ENCODE results near the gene FHIT.

Gene FHIT

DNA sequence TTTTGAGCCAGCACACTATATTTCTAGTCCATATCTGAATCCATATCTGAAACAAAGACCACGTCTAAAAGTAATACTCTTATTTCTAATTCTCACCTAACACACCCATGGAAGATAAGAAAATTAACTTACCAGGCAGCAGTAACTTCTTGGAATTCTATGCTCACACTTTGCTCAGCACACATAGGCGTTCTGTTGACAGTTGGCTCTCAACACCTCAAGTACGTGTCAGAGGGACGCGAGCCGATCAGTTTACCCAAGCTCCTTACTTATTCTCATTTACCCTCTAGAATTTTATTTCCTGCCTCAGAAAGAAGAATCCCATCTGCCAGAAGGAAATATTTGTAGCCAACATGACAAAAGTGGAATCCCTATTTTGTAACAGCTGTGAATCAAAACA, 911.9 kb downstream of the FHIT start:
- no peak for DNase-seq (ENCODE audit: low read depth in 2 of 2)

GRCh38 chr3:60337421-60337820, 913.8 kb downstream of the FHIT start:
- DNase-seq (ENCODE audit: low read depth in 2 of 2), result no peak

- DNase-seq (ENCODE audit: low read depth in 2 of 2), result no peak
Measured at GRCh38 chr3:60336061-60336460, 915.2 kb downstream of the FHIT start.

DNA sequence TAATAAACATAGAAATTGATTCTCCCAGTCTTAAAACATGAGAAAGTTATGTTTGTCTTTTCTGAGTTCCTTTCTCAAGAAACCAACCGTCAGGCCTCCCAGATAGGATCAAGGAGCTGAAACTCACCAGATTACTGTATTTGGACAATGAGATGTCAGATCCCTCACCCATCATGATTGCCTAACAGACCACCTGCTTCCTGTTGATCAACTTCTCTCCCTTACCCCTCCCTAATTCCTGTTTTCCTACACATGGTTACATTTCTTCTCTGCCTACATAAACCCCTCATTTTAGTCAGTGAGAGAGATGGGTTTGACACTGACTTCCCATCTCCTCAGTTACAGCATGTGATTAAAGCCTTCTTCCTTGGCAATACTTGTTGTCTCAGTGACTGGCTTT, 917.5 kb downstream of the FHIT start:
- DNase-seq (ENCODE audit: low read depth in 2 of 2), result no peak

GRCh38 chr3:60330107-60330506, 921.1 kb downstream of the FHIT start:
- no peak for DNase-seq (ENCODE audit: low read depth in 2 of 2)

- no peak for DNase-seq (ENCODE audit: low read depth in 2 of 2)
Measured at GRCh38 chr3:60325610-60326170, 925.6 kb downstream of the FHIT start.

- DNase-seq (ENCODE audit: low read depth in 2 of 2), result no peak
Measured at GRCh38 chr3:60323651-60324050, 927.6 kb downstream of the FHIT start.

DNA sequence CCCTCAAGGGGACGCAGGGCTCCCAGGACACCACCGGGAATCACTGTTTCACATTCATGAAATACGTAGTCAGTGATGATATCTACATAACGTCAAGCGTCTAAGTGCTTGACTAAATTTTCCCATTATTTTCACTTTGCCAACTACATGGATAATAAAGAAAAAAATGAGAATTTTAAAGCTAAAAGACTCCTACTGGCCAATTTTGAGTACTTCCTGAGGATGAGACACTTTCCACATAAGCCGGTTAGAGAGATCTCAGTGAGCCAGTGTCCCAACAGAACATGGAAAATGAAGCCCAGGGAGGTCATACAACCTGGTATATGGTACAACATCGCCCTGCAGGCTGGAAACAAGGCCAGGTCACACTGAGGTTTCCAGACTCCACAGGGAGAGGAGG, 928.1 kb downstream of the FHIT start:
- DNase-seq (ENCODE audit: low read depth in 2 of 2), result no peak

- DNase-seq (ENCODE audit: low read depth in 2 of 2), result no peak
Measured at GRCh38 chr3:60322298-60322856, 928.9 kb downstream of the FHIT start.

DNA sequence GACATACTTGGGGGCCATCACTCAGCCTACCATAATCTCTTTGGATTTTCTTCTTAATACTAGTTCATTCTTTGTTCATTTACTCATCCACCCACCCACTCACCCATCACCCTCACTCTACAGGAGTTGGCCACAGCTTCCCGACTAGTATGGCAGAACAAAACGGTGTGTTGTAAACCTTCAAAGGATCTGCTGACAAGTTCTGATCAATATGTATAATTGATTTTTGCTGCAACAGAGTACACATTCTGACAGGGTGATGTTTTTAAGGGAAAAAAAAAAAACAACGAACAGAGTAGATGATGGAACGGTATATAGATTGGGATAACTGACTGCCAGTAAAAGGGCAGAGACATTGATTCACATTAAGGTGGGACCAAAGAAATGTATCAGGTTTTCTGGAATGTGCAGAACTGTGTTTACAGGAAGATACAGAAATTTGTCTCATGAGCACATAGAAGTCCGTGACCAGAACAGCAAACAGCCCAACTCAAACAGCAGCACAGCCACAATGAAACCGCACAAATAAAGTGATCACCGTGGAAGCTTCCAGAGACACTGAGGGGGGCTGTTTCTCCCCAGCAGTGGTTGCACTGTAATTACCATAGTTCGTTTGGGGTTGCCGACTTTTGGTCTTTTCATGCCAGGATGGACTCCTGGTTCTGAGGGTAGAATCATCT, 931.9 kb downstream of the FHIT start:
- DNase-seq (ENCODE audit: low read depth in 2 of 2), result no peak

DNA sequence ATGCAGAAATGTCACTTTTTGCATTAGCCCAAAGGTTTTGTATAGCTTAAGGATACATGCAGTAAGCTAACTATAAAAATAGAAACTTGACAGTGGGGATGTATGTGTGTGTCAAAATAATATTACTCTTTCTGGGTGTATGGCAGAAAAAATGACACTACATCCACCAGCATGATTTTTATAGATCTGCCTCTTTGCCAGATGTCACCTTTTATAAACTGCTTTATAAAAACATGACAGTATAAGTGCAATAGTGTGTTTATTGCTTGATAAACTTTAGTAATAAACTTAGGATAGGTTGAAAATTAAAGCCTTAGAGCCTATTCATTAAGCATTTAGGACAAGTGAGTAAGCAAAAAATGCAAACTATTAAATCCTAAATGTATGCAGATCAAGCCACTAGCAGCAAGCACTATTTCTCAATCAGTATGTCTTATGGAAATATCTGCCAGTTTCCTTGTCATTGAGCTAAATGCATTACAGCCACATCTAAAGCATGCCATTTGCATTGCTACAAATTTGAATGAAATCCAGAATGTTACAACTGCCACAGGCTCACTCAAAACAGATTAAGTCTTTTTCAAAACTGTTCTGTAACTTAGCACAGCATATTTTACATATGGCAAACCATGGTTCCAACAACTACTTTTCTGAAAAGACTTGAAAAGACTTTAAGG, 935.0 kb downstream of the FHIT start:
- no peak for DNase-seq (ENCODE audit: low read depth in 2 of 2)

DNA sequence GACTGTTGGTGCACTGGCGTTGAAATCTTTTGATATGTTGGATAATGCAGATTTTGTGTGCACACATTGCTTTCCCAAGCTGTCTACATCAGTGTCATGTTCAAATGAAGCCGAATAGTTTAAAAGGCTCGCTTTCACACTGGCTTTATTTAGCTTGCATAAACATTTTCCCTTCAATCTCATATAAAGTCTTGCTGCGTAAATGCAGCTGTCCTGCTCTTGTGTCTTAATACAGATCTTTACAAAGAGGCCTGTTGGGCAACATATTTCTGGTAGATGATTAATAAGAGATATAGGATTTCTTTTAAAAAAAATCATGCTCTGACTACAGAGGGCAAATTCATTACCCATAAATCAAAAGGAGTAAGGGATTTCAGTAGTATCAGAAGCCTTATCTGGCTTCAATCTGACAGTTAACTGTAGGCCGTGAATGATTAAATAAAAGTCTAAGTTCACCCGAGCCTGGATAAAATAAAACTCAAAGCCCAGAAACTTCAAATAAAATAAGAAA, 937.2 kb downstream of the FHIT start:
- DNase-seq (ENCODE audit: low read depth in 2 of 2), result no peak

DNA sequence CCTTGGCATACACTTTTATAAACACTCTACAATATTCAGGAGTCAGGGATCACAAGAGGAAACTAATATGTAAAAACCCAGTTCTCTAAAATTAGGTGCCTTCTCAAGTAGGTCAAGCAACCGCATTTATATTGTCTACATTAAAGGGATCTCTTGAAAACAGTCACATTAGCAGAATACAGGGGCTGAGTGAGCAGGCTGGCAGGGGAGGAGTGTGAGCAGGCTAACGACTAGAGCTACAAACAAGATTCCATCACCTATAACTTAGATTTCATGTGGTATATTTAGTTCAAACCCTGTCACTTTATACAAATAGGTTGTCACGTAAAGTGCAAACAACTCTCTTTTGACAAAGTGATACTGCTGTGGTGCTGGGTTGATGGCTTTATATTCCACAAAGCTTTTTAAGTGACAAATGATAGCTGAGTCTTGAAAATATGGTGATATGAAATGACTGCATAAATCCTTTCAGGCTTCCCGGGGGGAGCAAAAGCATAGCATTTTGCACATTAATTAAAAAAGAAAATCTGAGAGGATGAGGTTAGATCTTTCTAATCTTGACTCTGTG, 937.9 kb downstream of the FHIT start:
- DNase-seq (ENCODE audit: low read depth in 2 of 2), result no peak

- no peak for DNase-seq (ENCODE audit: low read depth in 2 of 2)
Measured at GRCh38 chr3:60309539-60310268, 941.5 kb downstream of the FHIT start.

- DNase-seq (ENCODE audit: low read depth in 2 of 2), result no peak
Measured at GRCh38 chr3:60308808-60309207, 942.4 kb downstream of the FHIT start.

DNA sequence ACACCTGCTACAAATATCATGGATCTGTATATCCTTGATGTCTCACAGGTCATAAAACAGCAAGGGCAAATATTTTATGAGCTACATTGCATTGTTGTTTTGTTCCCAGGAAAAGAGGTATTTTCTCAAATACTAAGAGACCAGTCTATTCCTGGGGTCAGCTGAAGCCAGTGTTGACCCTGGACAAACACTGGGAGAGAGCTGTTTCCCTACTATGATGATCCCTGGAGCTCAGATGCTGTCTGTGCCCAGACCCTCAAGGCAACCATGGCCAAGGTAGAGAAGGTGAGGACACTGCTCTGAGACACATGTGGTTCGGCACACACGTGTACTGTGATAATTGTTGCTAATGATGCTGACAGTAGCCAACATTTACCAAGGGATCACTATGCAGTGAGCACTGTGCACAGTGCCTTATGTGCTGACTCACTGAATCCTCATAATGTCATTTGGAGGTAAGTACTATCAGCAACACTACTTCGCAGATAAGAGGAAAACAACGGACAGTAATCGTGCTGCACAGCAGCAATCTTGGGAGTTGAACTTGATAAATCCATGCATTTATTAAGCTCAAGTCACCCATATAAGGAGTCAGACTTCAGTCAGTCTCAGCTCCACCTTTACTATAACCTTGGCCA, 943.6 kb downstream of the FHIT start:
- DNase-seq (ENCODE audit: low read depth in 2 of 2), result no peak

DNA sequence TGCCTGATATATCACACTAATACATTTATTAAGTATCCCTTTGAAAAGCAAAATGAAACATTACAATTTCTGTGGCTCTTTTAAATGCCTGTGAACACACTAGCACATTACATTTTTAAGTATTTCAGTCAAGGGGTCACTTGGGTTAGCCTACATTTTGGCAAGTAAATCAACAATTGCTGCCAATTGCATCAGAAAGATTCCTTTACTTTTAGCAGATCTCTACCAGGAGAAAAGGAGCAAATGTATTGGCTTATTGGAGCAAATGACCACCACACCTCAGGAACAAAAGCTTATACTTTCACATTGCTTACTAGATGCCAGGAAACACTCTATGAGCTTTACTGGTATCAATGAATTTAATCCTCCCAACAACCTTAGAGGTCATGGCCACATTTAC, 947.1 kb downstream of the FHIT start:
- no peak for DNase-seq (ENCODE audit: low read depth in 2 of 2)

DNA sequence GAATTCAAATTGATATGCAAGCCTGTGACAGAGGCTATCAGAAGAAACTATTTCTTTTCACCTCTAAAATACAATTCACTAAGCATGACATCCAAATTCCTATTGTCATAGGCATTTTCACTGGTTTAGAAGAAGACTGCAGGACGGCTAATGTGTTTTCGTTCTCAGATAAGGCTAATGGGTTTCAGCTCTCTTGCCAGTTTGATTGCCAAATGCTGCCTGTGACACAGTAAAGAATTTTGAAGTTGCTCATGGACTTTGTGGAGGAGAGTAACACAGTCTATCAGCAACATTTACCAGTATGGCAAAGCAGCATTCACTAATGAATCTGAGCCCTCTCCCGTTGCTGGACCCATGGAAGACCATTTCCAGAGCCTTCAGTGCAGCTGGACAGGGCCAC, 948.1 kb downstream of the FHIT start:
- DNase-seq (ENCODE audit: low read depth in 2 of 2), result no peak

DNA sequence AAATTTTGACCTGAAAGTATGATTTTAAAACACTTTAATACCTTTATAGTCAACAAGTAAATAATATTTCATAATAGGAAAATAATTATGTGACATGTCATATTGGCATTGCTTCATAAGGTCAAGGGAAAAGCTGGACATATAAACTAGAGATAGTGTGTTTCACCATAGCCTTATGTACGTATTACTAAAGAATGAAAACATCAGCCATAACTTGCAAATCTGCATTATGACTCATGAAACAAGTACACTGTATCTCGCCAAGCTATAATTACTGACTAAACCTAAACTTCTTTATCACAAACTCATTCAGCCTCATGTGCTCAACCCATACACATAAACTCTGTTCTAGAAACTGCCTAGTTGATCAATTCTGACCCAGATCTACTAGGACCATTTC, 950.1 kb downstream of the FHIT start:
- no peak for DNase-seq (ENCODE audit: low read depth in 2 of 2)

DNA sequence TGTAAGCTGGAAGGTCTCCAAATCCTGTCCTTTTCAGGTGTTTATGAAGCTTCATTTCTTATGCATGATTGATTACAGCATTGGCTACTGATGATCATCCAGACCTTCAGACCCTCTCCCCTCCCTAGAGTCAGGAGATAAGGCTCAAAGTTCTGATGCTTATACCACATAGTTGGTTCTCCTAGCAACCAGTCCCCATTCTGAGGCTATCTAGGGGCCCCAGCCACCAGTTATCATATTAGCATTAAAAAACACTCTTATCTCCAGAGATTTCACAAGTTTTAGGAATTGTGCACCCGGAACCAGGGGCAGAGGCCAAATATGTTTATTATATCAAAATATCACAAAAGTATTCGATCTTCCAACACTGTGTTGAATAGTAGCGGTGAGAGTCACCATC, 953.1 kb downstream of the FHIT start:
- DNase-seq (ENCODE audit: low read depth in 2 of 2), result no peak

GRCh38 chr3:60294181-60294580, 957.1 kb downstream of the FHIT start:
- DNase-seq (ENCODE audit: low read depth in 2 of 2), result no peak
